AG04449 (cell line): ENCODE results near the gene TNS4.

ENCODE experiments used
- CTCF ChIA-PET: fragments of 350-600 bp; formaldehyde crosslinking; extraction: SDS; loops from one replicate; lab custom pipeline; 2021; ENCODE audit warnings: antibody characterized with exemption; lab: Yijun Ruan, JAX
- POLR2A ChIA-PET: fragments of 400-600, 350-600 bp; formaldehyde crosslinking; extraction: SDS; loops from one replicate; lab custom pipeline; 2020; ENCODE audit warnings: antibody characterized with exemption, inconsistent platforms; lab: Yijun Ruan, JAX
- DNase-seq: peaks from one replicate; pipeline ENCODE4 v3.0.0-alpha.2; 2010; ENCODE audit warnings: low read depth, low spot score
- H3K4me3 ChIP-seq: 2 replicates; pipeline ENCODE4 v1.5.1; 2011; ENCODE audit warnings: low read depth, mild to moderate bottlenecking, control low read depth, low read length
- TF ChIP-seq, protein P1 (sequence below): IDR thresholded peaks from one replicate; pipeline ENCODE4 v1.5.1; 2011; ENCODE audit warnings: mild to moderate bottlenecking, moderate library complexity, low read length, control low read depth, inconsistent platforms; ENCODE audit not compliant: insufficient read depth; ENCODE audit errors: missing control alignments

The TNS4 gene

DNA sequence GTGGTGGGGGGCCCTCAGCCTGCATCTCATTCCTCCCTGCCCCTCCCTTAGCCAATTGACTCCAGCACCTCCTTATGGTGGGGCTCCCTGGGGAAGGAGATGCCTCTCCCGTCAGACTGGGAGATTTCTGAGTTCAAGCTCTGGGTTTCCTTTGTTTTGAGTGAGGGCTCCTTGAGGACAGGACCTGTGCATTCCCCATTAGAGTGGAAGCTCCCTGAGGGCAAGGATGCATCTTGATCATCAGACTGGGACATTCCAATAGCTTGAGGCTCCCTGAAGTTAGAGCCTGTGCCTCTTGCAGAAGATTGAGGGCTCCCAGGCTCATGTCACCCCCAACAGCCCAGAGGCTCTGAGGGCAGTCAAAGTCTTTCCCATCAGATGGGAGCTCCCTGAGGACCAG, 23.6 kb downstream of the TNS4 start:
- no peak overlapping the region for H3K4me3 ChIP-seq
- ChIA-PET CTCF (interaction anchor here (0.8 to 6.3 kb wide), 12 partner anchors 9 to 174 kb away, joined by 3 to 140 read pairs (median 17); no protein-coding TSS in a partner anchor), POLR2A (interaction anchor here (0.8 kb wide), 1 partner anchor 55 kb away, joined by 3 read pairs; no protein-coding TSS in a partner anchor)
- TF ChIP-seq, protein P1, sequence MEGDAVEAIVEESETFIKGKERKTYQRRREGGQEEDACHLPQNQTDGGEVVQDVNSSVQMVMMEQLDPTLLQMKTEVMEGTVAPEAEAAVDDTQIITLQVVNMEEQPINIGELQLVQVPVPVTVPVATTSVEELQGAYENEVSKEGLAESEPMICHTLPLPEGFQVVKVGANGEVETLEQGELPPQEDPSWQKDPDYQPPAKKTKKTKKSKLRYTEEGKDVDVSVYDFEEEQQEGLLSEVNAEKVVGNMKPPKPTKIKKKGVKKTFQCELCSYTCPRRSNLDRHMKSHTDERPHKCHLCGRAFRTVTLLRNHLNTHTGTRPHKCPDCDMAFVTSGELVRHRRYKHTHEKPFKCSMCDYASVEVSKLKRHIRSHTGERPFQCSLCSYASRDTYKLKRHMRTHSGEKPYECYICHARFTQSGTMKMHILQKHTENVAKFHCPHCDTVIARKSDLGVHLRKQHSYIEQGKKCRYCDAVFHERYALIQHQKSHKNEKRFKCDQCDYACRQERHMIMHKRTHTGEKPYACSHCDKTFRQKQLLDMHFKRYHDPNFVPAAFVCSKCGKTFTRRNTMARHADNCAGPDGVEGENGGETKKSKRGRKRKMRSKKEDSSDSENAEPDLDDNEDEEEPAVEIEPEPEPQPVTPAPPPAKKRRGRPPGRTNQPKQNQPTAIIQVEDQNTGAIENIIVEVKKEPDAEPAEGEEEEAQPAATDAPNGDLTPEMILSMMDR, result no peak
- no peak for DNase-seq

DNA sequence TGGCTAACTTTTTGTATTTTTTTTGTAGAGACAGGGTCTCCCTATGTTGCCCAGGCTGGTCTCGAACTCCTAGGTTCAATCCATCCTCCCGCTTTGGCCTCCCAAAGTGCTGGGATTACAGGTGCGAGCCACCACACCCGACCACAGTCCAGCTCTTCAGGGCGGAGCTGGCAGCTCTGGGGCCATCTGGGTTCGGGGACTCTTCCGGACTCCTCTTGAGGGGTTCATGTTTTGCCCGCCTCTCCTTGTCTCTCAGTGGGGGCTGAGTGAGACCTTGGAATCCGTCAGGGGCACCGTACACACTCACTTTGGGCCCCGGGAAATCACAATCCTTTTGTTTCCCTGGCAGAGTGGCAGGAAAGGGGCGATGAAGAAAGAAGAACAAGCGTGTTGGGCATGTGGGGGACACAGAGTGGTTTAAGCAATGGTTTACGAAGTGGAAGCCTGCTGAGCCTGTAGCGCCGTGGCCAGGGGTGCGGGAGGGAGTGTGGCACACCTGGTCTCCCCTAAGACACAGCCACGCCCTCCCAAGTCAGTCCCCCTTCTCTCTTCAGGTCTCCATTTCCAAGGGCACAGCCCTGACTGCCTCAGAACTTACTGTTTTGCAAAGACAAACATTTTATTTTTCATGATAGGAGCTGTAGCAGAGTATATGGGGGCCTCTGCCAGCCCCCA, 26.1 kb downstream of the TNS4 start:
- TF ChIP-seq, protein P1, result no peak
- H3K4me3 ChIP-seq, result no peak overlapping the region
- ChIA-PET POLR2A (interaction anchor here (0.6 to 1.7 kb wide), 7 partner anchors 11 to 76 kb away, joined by 3 to 7 read pairs (median 6); partner anchors contain the start of gene IGFBP4), CTCF (interaction anchor here (0.6 to 6.3 kb wide), 51 partner anchors 9 to 1192 kb away, joined by 3 to 140 read pairs (median 7); partner anchors contain the start of genes GJD3, TNS4 and TOP2A)
- no peak for DNase-seq

DNA sequence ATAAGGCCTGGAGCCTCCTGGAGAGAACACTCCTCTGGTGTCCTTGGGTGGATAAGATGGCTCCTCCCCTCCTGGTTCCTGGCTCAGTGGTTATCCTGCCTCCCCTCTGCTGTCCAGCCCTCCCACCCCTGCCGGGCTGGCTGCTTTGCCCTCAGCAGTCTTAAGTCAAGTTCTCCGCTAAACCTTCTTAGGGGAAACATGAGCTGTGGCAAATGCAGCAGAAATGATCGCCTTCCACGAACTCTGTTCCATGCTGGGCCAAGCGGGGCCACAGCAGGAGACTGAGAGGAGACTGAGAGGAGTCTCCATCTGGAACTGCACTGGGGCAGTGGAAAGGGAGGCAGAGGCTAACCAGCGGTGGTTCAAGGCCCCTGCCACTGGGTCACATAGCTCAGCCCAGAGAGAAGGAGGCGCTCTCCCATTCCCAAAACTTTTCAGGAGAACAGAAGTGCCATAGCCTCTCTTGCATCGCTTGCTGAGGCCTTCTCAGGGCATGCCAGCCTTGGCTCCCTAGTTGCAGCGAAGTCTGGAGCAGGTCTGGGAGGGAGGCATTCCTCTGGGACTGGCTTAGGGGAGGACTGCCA, 26.9 kb downstream of the TNS4 start:
- TF ChIP-seq, protein P1, result no peak
- no peak for DNase-seq
- ChIA-PET CTCF (interaction anchor here (0.9 to 6.3 kb wide), 14 partner anchors 12 to 86 kb away, joined by 3 to 140 read pairs (median 8); partner anchors contain the start of gene TOP2A), POLR2A (interaction anchor here (1.0 kb wide), 1 partner anchor 31 kb away, joined by 3 read pairs; no protein-coding TSS in a partner anchor)
- H3K4me3 ChIP-seq, result no peak overlapping the region

DNA sequence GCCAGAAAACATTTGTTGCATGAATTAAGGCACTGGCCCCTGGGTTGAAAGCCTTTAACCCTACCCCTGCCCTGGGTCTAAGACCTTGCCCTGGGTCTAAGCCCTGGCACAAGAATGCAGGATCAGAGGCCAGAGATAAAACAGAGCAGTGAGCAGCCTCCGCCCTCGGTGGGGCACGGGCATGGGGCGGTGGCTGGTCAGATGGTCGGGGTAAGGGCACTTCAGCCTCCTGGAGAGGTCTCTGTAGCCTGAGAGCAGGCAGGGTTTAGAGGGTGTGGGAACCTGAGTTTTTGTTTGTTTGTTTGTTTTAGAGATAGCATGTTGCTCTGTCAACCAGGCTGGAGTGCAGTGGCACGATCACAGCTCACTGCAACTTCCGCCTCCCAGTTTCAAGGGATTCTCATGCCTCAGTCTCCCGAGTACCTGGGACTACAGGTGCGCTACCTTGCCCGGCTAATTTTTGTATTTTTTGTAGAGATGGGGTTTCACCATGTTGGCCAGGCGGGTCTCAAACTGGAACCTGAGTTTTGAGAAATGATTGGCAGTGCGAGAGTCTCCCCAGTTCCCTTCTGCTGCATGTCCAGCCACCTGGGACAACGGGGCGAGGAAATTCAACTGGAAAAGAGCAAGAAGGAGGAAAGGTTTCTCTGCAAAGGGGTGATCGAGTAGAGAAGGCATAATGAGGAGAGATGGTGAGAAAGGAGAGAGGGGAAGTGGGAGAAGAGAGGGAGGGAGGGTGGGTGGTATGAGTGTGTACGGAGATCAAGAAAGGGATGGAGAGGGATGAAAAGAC, 27.7 kb downstream of the TNS4 start:
- ChIA-PET POLR2A (no interaction called here), CTCF (interaction anchor here (1.2 to 6.3 kb wide), 4 partner anchors 16 to 61 kb away, joined by 3 to 140 read pairs (median 44); no protein-coding TSS in a partner anchor)
- no peak for DNase-seq
- TF ChIP-seq, protein P1, result no peak
- H3K4me3 ChIP-seq, result no peak overlapping the region

DNA sequence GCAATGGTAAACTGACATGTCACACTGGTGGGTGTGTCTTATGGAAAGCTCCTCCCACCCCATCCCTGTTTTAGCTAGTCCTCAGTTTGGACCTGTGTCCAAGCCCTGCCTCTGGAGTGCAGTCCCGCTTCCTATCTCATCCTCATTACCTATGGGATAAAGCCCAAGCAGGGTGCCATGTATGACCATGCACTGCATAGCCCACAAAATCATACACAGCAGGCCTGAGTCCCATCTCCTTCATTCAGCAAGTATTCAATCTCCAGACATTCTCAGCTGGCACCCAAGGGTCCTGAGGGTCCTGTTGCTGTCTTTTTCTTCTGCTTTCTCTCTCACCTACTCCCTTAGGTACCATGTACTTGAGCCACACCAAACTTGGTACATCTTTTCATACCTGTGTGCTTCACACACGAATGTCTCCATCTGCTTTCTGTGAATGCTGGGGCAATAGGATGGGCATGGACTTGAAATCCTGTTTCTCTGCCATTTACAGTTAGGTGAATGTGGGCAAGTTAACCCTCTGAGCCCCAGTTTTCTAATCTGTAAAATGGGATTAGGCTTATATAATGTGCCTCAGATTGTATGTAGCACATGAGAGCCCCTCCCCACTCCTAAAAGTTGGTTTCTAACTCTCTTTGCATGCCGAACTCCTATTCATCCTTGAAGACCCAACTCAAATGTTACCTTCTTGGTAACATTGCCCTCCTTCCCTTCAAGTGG, 28.5 kb downstream of the TNS4 start:
- TF ChIP-seq, protein P1, result no peak
- no peak for DNase-seq
- POLR2A ChIA-PET, result interaction anchor here (0.5 to 1.1 kb wide), 3 partner anchors 8 to 55 kb away, joined by 3 to 4 read pairs (median 3); no protein-coding TSS in a partner anchor
- H3K4me3 ChIP-seq, result no peak overlapping the region
- CTCF ChIA-PET, result interaction anchor here (1.0 to 4.5 kb wide), 9 partner anchors 9 to 87 kb away, joined by 3 to 22 read pairs (median 7); no protein-coding TSS in a partner anchor
